ENCODE measurements around the gene ZNF524.
"Not testable (repeated sequence)": the region's sequence is repeated elsewhere in the genome, so short reads cannot be mapped to it uniquely, and the experiment has no call there.

The ZNF524 gene

DNA sequence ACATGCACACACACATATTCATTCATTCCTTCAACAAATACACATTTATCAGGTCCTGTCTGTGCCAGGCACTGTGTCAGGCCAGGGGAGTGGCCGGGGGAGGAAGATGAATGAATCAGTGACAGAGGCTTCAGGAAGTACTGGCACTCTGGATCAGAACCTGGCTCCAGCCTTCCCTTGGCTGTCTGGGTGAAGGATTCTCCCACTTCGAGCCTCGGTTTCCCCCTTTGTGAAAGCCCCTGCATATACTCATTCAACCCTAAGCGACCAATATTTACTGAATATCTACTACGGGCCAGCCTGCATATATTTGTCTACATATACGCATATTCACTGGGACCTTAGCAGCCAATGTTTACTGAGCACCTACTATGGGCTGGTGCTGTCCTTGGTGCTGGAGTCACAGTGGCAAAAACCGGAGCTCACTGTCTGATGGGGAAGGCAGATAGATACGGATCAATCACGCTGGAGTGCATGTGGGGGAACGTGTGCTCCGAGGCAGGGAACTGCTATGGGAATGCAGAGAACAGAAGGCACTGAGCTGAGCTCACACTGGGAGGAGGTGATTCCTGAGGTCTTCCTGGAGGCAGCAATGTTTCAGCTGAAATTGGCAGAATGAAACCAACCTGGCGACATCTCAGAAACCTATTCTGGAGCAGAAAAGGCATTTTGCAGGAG, 18.8 kb upstream of the ZNF524 start:
- no peak for DNase-seq (ENCODE audit: low spot score)

DNA sequence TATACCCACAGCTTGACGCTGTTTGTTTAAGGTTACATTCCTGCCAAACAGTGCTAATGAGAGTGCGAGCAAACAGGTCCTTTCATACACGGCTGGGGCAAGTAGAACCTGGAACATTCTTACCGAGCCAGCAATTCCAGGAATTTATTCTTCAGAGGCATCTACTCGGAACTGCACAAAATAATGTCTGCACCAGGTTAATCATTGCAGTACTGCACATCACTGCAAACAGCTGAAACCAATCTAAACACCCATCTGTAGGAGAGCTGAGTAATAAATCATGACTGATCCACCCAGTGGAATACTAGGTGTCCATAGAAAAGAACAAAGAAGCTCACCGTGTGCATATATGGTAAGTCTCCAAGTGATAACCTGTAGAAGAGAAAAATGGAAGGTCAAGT, 18.3 kb upstream of the ZNF524 start:
- no peak for DNase-seq (ENCODE audit: low spot score)

DNA sequence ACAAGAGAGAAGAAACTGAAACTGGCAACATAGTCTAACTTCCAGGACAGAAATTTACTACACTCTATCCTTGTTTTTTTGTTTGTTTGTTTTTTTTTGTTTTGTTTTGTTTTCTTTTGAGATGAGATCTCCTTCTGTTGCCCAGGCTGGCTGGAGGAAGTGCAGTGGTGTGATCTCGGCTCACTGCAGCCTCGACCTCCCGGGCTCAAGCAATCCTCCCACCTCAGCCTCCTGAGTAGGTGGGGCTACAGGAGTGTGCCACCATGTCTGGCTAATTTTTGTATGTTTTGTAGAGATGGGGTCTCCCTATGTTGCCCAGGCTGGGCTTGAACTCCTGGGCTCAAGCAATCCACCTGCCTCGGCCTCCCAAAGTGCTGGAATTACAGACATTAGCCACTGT, 17.8 kb upstream of the ZNF524 start:
- not testable (repeated sequence) for DNase-seq (ENCODE audit: low spot score)

DNA sequence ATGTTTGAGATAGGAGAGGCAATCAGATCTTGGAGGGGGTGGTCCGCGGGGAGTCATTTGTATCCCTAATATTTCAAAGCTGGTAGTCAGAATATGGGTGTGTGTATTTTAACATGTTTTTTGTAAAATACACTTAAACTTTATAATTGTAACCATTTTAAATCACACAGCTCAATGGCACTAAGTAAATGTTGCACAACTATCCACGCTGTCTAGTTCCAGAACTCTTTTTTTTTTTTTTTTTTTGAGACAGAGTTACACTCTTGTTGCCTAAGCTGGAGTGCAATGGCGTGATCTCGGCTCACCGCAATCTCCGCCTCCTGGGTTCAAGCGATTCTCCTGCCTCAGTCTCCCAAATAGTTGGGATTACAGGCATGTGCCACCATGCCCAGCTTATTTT, 16.2 kb upstream of the ZNF524 start:
- not testable (repeated sequence) for DNase-seq (ENCODE audit: low spot score)

DNA sequence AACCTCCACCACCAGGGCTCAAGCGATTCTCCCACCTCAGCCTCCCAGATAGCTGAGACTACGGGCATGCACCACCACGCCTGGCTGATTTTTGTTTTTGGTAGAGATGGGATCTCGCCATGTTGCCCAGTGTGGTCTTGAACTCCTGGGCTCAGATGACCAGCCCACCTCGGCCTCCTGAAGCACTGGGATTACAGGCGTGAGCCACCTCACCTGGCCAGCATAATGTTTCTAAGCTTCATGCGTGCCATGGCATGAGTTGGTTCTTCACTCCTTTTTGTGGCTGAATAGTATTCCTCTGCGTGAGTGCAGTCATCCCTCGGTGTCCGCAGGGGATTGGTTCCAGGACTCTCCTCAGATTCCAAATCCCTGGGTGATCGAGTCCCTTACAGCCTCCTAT, 15.2 kb upstream of the ZNF524 start:
- DNase-seq (ENCODE audit: low spot score) = no peak

DNA sequence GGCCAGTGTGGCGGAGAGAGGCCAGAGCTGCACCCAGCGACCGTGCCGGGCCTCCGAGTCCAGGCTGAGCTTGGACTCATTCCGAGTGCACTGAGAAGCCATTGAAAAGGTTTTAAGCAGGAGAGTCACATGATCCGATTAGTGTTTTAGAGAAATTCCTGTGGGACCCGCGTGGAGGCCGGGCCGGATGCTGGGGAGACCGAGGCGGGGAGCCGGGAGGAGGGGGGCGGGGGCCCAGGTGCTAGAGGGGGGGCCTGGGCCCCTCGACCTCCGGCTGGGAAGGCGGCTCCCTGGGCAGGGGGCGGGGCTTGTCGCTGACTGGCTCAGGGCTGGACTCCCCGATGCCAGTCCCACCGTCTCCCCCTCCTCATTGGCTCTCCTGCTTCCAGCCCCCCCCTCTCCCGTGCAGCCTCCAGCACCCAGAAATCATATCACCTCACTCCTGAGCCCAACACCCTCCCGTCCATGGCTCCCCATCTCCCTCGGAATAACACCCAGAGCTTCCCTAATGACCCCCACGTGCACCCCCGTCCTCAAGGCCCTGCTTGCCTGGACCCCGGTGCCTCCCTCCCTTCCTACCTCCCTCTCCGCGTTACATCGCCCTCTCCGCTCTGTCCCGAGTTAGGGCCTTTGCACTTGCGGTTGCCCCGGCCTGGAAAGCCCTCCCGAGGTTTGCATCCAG, 14.3 kb upstream of the ZNF524 start:
- DNase-seq (ENCODE audit: low spot score) = no peak

DNA sequence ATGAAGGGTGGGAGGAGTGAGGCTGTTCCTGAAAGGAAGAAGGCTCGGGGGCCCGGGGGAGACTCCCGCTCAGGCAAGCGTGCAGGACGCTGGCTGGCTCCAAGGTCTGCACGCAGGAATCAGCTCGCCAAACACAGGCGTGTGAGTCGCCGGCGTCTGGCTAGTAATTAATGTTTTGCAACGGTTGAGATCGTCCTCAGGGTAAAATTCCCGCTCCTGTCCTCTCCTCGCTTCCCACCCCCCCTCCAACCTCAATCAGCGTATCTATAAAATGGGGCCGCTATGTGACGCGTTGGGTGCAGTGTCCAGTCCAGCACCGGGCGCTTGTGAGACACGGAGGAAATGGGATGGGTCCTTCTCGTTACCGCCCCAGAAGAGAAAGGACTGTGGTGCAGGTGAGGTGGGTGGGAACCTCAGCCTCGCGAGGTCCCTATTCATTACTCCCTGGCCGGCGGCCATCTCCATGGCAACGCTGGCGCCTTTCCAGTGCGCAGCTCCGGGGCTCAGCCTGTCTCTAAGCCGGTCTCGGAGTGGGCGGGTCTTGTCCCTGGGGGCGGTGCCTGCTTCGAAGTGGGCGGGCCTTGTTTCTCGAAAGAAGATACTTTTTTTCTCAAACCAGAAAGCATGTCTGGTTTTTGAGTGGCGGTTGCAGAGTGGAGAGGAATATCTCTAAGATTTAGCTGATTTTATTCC, 13.0 kb upstream of the ZNF524 start:
- peak; percentile 84 for DNase-seq (ENCODE audit: low spot score)

DNA sequence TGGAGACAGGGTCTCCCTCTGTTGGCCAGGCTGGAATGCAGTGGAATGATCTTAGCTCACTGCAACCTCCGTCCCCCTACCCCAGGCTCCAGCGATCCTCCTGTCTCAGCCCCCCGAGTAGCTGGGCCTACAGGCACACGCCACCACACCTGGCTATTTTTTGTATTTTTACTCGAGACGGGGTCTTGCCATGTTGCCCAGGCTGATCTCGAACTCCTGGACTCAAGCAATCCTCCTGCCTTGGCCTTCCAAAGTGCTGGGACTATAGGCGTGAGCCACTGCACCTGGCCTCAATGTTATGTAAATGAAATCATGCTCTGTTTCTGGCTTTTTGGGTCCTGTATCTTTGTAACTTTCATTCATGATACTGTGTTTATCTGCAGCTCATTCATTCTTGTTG, 11.3 kb upstream of the ZNF524 start:
- DNase-seq (ENCODE audit: low spot score) = no peak

DNA sequence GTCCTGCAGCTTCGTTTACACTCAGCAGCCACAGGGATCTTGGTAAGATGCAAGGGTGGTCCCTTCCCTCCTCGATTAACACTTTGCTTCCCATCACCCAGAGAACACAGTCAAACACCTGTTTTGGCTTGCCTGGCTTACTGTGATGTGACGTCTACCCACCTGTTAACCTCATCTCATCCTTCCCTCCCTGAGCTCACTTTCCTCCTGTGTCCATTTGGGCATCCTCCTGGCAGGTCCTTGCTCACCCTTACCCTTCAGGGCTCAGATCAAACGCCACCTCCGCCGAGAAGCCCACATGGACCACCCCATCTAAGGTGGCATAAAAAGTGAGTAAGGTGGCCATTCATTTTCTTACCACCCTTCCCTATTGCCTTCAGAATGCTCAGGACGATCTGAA, 10.0 kb upstream of the ZNF524 start:
- no peak for DNase-seq (ENCODE audit: low spot score)

DNA sequence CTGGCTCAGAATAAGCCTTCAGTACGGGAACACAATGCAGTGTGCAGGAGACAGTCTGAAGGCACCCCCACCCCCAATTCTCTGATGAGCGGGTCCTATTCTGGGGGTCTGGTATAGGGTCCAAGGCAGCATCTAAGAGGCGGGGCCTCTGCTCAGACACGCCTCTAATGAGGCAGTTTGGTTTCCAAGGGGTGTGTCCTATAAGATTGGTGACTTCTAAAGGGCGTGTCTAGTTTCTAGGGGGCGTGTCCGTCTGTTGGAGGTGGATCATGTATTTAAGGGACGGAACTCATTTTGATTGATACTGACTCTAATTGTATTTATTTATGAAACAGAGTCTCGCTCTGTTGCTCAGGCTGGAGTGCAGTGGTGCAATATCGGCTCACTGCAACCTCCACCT, 9.5 kb upstream of the ZNF524 start:
- no peak for DNase-seq (ENCODE audit: low spot score)

DNA sequence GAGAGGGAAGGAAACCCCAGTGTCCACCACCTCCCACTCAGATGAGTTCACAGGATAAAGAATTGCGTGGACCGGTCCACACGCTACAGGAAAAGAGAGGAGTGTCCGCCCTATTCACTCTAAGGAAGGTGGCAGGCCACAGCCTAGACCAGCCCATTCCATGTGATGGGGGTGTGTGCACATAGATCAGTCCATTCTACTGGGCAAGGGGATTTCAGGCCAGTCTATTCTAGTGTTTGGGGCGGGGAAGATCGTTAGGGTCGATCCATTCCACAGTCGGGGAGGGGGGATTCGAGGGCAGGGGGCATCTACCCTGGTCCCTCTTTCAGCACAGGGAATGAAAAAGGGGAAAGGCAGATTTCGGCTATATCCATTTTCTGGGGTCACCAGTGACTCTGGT, 8.5 kb upstream of the ZNF524 start:
- no peak for DNase-seq (ENCODE audit: low spot score)

DNA sequence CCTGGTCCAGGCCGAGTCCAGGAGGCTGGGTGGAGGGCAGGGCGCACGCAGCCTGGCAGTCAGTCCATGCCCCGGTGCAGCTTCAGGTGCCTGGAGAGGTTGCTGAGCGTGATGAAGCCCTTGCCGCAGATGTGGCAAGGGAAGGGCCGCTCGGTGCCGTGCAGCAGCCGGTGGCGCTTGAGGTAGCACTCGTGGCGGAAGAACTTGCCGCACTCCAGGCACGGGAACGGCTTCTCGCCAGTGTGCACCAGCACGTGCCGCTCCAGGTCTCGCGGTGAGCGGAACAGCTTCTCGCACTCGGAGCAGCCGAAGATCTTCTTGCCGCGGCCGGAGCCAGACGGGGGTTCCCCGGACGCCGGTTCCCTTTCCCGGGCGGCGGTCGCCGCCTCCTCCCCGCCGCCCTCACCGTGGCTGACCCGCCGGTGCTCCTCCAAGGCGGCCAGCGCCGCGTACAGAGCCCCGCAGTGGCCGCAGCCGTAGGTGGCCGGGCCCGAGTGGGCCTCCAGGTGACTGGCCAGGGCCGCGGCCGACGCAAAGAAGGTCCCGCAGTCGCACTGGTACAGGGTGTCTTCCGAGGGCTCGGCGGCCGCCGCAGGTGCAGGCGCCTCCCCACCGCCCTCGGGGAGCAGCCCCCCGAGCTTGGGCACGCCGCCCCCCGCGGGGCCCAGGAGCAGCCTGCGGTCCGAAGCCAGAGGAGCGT, 7.5 kb upstream of the ZNF524 start:
- DNase-seq (ENCODE audit: low spot score) = no peak

DNA sequence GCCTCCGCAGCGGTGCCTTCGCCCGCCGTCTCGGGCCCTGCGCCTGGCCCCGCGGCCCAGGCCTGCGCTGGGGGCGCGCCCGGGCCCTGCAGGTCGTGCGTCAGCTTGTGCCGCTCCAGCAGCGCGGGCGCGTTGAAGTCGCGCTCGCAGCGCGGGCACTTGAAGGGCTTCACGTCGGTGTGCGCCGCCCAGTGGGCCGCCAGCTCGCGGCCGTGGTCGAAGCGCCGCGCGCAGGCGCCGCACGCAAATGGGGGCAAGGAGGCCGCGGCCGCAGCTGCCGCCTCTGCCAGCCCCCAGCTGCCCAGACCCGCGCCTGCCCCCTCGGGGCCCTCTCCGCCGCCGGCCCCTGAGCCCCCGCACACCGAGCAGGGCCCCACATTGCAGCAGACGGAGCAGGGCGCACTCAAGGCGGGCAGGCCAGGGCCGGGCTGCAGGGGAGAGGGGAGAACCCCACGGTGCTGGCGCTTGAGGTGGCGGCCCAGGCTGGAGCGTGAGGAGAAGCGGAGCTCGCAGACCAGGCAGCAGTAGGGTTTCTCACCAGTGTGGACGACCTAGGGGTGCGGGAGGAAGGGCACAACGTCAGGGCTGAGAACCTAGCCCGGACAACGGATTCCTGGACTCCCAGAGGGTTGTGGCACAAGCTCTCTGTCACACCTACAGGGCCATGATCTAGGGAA, 6.9 kb upstream of the ZNF524 start:
- DNase-seq (ENCODE audit: low spot score) = no peak

DNA sequence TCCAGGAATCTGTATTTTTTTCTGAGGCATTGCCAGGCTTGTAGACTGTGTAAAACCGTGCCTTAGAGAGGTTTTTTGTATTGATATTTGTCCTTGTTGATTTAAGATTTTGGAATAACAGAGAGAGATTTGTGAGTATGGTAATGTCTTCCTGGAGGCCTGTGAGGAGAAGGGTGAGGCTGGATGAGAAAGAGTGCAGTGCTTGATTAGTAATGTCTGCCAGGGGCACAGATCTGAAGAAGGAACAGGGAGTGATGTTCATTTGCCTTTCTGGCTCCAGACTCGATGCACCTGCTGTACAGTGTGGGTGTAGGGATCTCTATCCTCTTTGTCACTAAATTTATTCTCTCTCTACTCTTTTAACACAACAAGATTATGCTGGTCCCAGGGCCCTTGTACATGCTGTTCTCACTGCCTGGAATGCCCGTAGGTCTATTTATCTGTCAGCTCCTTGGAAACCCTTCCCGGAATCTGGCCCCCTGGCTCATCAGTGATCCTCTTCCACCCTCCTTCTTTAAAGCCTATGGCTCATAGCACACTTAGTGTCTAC, 5.0 kb upstream of the ZNF524 start:
- no peak for DNase-seq (ENCODE audit: low spot score)

DNA sequence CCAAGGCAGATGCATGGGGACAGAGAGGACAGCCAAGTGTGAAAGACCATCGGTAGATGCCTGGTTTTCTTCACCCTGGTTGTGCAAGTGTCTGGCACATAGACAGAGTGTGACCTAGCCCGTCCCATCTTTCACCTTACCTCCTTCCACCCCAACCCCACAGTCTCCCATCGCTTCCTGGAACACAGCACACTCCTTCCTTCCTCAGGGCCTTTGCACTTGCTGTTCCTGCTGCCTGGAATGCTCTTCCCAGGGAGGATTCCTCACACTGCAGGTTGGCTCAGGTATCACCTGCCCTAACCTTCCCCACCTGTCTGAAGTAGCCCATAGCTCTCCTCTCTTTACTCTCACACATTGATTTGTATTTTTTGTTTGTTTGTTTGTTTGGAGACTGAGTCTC, 3.8 kb upstream of the ZNF524 start:
- no peak for DNase-seq (ENCODE audit: low spot score)

DNA sequence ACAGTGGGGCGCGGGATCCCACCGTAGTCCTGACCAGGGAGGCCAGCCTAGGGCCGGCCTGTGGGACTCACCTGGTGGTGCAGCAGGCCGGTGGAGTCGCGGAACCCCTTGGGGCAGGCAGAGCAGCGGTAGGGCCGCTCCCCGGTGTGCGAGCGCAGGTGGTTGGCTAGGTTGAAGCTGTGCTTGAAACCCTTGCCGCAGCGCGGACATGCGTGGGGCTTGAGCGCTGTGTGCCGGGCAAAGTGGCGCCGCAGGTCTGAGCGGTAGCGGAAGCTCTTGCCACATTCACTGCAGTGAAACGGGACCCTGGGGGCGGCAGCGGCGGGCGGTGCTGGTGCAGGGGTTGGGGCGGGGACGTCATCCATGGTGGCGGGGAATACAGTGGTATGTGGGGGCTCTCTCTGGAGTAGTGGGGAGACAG, 2.6 kb upstream of the ZNF524 start:
- DNase-seq (ENCODE audit: low spot score) = no peak

DNA sequence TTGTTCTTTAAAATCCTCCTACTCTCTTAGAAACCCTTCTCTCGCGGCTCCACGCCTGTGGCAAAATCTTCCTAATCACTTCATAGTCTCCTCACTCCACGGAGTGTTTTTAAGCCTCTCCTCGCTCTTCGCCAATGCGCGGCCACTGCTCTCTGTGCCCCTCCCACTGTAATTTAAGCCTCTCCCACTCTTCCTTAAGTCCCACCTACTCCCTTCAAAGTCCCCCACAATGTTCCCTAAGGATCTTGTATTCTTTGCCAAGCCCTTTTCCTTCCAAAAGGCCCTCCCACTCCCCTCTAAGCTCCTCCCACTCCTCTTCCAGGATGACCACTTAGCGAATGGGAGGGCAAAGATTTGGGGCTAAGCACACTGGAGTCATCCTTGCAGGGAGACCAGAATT, 2.1 kb upstream of the ZNF524 start:
- DNase-seq (ENCODE audit: low spot score) = no peak

DNA sequence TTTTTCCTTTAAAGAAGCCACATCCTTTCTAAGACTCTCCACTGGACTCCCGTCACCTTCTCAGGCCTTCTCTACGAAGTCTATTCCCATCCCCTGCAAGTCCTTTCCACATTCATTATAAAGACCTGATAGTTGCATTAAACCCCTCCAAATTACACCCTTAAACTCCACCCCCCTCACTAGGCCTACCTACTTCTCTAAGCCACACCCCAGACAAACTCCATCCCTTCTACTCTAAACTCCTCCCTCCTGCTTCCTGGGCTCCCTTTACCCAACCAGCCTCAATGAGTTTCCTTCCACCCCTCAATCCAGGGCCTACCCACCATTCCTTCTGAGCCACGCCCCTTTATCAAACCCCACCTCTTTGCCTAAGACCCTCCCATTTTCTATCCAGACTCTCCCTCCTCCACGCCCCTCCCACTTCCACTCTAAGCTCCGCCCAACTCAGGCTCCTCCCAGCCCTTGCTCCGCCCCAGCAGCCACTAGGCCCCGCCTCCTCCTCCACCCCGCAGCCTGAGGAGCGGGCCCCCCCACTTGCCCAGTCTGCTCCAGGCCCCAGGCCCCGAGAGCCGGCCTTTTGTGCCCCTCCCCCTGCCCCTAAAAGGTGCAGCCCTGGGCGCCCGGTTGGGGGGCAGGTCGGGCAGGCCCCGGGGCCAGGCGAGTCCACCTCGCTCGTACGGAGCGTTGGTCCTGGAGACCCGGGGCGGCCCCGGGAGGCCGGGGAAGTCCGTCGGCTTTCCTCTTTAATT, 1.2 kb upstream of the ZNF524 start:
- DNase-seq (ENCODE audit: low spot score) = peak; percentile 90

DNA sequence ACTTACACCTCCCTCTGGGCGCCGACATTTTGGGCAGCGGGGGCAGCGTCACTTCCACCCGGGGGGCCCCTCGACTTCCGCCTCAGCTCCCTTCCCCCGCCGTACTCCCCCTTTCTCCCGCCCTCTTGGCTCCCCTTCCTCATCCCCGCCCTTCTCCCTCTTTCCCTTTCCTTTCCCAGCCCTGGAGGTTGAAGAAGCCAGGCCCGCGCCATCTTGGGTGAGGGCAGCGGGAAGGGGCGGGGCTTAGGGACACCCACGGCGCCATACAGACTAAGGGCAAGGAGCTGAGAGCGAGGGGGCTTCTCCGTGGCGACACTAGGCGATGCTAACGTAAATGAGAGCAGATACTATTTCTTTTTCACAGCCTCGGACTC, 633 bp upstream of the ZNF524 start, which contains the start of gene FIZ1:
FIZ1 (minus strand) TSS at position 50 of the 374 bp plus-strand sequence. CDS start 1,652 bp downstream, outside the sequence.
- peak; percentile 95 for DNase-seq (ENCODE audit: low spot score)

DNA sequence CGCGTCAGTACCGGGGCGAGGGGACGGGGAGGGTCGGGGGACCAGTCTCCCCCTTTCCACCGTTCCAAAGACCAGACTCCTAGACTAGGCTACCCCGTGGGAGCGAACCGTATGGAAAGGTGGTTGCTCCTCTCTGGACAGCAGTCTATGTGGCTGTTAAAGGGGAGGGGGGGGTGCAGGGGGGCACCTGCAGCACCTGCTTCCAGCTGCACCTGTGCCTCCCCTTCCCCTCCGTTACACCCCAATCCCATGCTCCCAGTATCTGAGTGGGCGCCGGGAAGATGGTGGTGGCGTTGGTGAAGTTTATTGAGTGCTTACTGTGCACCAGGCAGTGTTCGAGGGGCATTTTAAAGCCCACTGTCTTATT, 557 bp downstream of the ZNF524 start:
- no peak for DNase-seq (ENCODE audit: low spot score)

DNA sequence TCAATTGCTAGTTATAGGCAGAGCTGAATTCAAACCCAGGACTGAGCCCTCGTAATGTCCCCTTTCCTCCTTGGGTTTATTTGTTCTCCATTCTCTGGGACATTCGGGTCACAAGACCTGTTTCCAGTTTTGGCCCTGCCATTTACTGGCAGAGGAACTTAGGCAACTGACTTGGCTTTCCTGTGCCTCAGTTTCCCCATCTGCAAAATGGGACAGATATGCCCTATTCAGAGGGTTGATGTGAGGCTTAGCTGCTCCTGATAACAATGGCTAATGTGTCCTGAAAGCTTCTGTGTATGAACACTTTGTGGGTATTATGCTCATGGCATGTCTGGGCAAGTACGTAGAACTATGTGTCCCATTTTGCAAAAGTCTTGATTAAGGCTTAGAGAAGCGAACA, 996 bp downstream of the ZNF524 start:
- DNase-seq (ENCODE audit: low spot score) = no peak
